SK-N-SH treated with all-trans-retinoic acid at 6 μM for 48 hours (cell line): Measurements from ENCODE around the gene PDCD1.

Experiments used
- ATAC-seq: fragments of 200-7000 bp; cut with Tn5 transposase; 3 replicates; pipeline ENCODE4 v1.9.1; 2020; ENCODE audit warnings: mild to moderate bottlenecking, moderate library complexity
- ARNTL ChIP-seq: fragments of 450-650 bp; formaldehyde crosslinking; IDR thresholded peaks from 2 replicates; pipeline ENCODE4 v1.5.0; 2020; ENCODE audit warnings: low read depth, mild to moderate bottlenecking, moderate library complexity, borderline replicate concordance
- CSDC2 ChIP-seq: fragments of 250-450 bp; sonication (Bioruptor Pico); IDR thresholded peaks from 2 replicates; pipeline ENCODE4 v1.5.0; 2020; ENCODE audit warnings: mild to moderate bottlenecking, moderate library complexity
- CSRNP3 ChIP-seq: fragments of 250-450 bp; sonication (Bioruptor Pico); IDR thresholded peaks from 2 replicates; pipeline ENCODE4 v1.5.1; 2021; ENCODE audit warnings: mild to moderate bottlenecking, moderate library complexity
- ESRRG ChIP-seq: fragments of 250-450 bp; sonication (Bioruptor Pico); IDR thresholded peaks from 2 replicates; pipeline ENCODE4 v1.6.1; 2021; ENCODE audit warnings: mild to moderate bottlenecking
- GLIS3 ChIP-seq: fragments of 250-450 bp; sonication (Bioruptor Pico); IDR thresholded peaks from 2 replicates; pipeline ENCODE4 v1.5.0; 2020; ENCODE audit warnings: mild to moderate bottlenecking, moderate library complexity
- ISL1 ChIP-seq: fragments of 250-450 bp; sonication (Bioruptor Pico); IDR thresholded peaks from 2 replicates; pipeline ENCODE4 v2.1.2; 2022; ENCODE audit warnings: mild to moderate bottlenecking, moderate library complexity
- OSR1 ChIP-seq: fragments of 250-450 bp; sonication (Bioruptor Pico); IDR thresholded peaks from 2 replicates; pipeline ENCODE4 v1.8.0; 2022; ENCODE audit warnings: moderate library complexity, mild to moderate bottlenecking, inconsistent platforms
- PPARA ChIP-seq: fragments of 250-450 bp; sonication (Bioruptor Pico); IDR thresholded peaks from 2 replicates; pipeline ENCODE4 v1.5.0; 2020; ENCODE audit warnings: mild to moderate bottlenecking, borderline replicate concordance
- RARB ChIP-seq: fragments of 250-450 bp; sonication (Bioruptor Pico); IDR thresholded peaks from 2 replicates; pipeline ENCODE4 v1.8.0; 2021; ENCODE audit warnings: mild to moderate bottlenecking, moderate library complexity
- SNAI2 ChIP-seq: fragments of 250-450 bp; sonication (Bioruptor Pico); IDR thresholded peaks from 2 replicates; pipeline ENCODE4 v1.5.0; 2020; ENCODE audit warnings: mild to moderate bottlenecking, moderate library complexity
- TCF4 ChIP-seq: fragments of 250-450 bp; sonication (Bioruptor Pico); IDR thresholded peaks from 2 replicates; pipeline ENCODE4 v1.8.0; 2021; ENCODE audit warnings: mild to moderate bottlenecking, moderate library complexity, borderline replicate concordance
- TSHZ2 ChIP-seq: fragments of 250-450 bp; sonication (Bioruptor Pico); IDR thresholded peaks from 2 replicates; pipeline ENCODE4 v1.5.0; 2020; ENCODE audit warnings: mild to moderate bottlenecking, moderate library complexity
- ZC3H10 ChIP-seq: fragments of 250-450 bp; sonication (Bioruptor Pico); IDR thresholded peaks from 2 replicates; pipeline ENCODE4 v1.5.1; 2021; ENCODE audit warnings: mild to moderate bottlenecking, moderate library complexity
- ZFP3 ChIP-seq: fragments of 250-450 bp; sonication (Bioruptor Pico); IDR thresholded peaks from 2 replicates; pipeline ENCODE4 v1.5.0; 2020; ENCODE audit warnings: mild to moderate bottlenecking, moderate library complexity
- ZNF565 ChIP-seq: fragments of 450-650 bp; formaldehyde crosslinking; conservative IDR thresholded peaks from 2 replicates; pipeline ENCODE4 v1.5.0; 2020; ENCODE audit warnings: low read depth, mild to moderate bottlenecking, moderate library complexity
- ZNF70 ChIP-seq: fragments of 450-650 bp; formaldehyde crosslinking; IDR thresholded peaks from 2 replicates; pipeline ENCODE4 v1.5.0; 2020; ENCODE audit warnings: mild to moderate bottlenecking, moderate library complexity
- TF ChIP-seq, protein P1 (sequence below): fragments of 250-450 bp; sonication (Bioruptor Pico); IDR thresholded peaks from 2 replicates; pipeline ENCODE4 v1.5.1; 2020; ENCODE audit warnings: low read depth, mild to moderate bottlenecking, moderate library complexity
- TF ChIP-seq, protein P2 (sequence below): fragments of 250-450 bp; sonication (Bioruptor Pico); IDR thresholded peaks from 2 replicates; pipeline ENCODE4 v1.8.0; 2021; ENCODE audit warnings: low read depth, mild to moderate bottlenecking, moderate library complexity, borderline replicate concordance
- TF ChIP-seq, protein P3 (sequence below): fragments of 250-450 bp; sonication (Bioruptor Pico); IDR thresholded peaks from 2 replicates; pipeline ENCODE4 v1.8.0; 2020; ENCODE audit warnings: mild to moderate bottlenecking, moderate library complexity, borderline replicate concordance

Gene PDCD1

DNA sequence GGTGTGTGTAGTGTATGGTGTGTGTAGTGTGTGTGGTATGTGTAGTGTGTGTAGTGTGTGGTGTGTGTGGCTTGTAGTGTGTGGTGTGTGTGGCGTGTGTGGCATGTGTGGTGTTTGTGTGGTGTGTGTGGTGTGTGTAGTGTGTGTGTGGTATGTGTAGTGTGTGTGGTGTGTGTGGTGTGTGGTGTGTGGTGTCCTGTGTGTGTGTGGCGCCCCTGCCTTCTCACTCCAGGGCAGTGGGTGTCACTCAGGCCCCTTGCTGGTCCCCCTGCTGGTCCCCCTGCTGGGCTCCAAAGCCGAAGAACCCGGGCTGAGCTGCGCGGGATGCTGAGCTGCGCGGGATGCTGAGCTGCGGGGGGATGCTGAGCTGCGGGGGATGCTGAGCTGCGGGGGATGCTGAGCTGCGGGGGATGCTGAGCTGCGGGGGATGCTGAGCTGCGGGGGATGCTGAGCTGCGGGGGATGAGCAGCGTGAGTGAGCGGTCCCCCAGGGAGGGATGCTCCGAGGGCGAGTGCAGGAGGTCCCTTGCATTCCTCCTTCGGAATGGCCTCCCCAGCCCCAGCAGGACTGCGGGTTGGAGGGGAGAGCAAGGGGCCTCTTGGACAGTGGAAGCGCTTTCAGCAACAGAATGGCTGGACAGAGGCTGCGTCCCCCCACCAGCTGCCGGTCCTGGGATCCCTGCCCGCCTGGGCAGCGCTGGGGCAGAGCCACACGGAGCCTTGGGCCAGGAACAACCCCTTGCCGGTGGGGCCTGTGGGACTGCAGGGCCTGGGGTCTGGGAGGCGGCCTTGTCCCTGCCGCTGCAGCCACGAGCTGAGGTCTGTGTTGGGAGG is 7.5 kb upstream of the PDCD1 start (continued):
- TF ChIP-seq, protein P1, sequence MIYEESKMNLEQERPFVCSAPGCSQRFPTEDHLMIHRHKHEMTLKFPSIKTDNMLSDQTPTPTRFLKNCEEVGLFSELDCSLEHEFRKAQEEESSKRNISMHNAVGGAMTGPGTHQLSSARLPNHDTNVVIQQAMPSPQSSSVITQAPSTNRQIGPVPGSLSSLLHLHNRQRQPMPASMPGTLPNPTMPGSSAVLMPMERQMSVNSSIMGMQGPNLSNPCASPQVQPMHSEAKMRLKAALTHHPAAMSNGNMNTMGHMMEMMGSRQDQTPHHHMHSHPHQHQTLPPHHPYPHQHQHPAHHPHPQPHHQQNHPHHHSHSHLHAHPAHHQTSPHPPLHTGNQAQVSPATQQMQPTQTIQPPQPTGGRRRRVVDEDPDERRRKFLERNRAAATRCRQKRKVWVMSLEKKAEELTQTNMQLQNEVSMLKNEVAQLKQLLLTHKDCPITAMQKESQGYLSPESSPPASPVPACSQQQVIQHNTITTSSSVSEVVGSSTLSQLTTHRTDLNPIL (CRISPR knock-in tag): no peak
- TF ChIP-seq GLIS3 (no peak), TSHZ2 (CRISPR knock-in tag) (no peak)
- TF ChIP-seq, all 23 proteins: peak for 0

DNA sequence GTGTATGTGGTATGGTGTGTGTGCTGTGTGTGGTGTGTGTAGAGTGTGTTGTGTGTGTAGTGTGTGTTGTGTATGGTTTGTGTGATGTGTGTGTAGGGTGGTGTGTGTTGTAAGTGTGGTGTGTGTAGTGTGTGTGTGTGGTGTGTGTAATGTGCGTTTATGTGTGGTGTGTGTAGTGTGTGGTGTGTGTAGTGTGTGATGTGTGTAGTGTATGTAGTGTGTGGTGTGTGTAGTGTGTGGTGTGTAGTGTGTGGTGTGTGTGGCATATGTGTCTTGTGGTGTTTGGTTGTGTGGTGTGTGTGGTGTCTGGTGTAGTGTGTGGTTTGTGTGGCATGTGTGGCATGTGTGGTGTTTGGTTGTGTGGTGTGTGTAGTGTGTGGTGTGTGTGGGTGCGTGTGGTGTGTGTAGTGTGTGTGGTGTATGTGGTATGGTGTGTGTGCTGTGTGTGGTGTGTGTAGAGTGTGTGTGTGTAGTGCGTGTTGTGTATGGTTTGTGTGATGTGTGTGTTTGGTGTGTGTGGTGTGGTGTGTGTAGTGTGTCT is 6.8 kb upstream of the PDCD1 start:
- TF ChIP-seq RARB (no peak), TCF4 (no peak), ARNTL (CRISPR knock-in tag) (no peak), OSR1 (CRISPR knock-in tag) (no peak), CSDC2 (CRISPR knock-in tag) (no peak), ZC3H10 (no peak), ZFP3 (no peak), GLIS3 (no peak)
- TF ChIP-seq, protein P2, sequence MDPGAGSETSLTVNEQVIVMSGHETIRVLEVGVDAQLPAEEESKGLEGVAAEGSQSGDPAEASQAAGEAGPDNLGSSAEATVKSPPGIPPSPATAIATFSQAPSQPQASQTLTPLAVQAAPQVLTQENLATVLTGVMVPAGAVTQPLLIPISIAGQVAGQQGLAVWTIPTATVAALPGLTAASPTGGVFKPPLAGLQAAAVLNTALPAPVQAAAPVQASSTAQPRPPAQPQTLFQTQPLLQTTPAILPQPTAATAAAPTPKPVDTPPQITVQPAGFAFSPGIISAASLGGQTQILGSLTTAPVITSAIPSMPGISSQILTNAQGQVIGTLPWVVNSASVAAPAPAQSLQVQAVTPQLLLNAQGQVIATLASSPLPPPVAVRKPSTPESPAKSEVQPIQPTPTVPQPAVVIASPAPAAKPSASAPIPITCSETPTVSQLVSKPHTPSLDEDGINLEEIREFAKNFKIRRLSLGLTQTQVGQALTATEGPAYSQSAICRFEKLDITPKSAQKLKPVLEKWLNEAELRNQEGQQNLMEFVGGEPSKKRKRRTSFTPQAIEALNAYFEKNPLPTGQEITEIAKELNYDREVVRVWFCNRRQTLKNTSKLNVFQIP: no peak
- TF ChIP-seq, protein P1 (CRISPR knock-in tag): no peak
- TF ChIP-seq, protein P3, sequence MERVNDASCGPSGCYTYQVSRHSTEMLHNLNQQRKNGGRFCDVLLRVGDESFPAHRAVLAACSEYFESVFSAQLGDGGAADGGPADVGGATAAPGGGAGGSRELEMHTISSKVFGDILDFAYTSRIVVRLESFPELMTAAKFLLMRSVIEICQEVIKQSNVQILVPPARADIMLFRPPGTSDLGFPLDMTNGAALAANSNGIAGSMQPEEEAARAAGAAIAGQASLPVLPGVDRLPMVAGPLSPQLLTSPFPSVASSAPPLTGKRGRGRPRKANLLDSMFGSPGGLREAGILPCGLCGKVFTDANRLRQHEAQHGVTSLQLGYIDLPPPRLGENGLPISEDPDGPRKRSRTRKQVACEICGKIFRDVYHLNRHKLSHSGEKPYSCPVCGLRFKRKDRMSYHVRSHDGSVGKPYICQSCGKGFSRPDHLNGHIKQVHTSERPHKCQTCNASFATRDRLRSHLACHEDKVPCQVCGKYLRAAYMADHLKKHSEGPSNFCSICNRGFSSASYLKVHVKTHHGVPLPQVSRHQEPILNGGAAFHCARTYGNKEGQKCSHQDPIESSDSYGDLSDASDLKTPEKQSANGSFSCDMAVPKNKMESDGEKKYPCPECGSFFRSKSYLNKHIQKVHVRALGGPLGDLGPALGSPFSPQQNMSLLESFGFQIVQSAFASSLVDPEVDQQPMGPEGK (CRISPR knock-in tag): no peak
- ATAC-seq: no peak

- ATAC-seq: no peak
- no peak for TF ChIP-seq GLIS3
- TF ChIP-seq, protein P1 (CRISPR knock-in tag): no peak
- no peak for TF ChIP-seq RARB
- TF ChIP-seq ESRRG (CRISPR knock-in tag): no peak
- no peak for TF ChIP-seq TSHZ2 (CRISPR knock-in tag)
- no peak for TF ChIP-seq CSRNP3 (CRISPR knock-in tag)
- no peak for TF ChIP-seq PPARA (CRISPR knock-in tag)
- no peak for TF ChIP-seq ISL1 (CRISPR knock-in tag)
- TF ChIP-seq ARNTL (CRISPR knock-in tag): no peak
- no peak for TF ChIP-seq TCF4
- no peak for TF ChIP-seq ZC3H10
- no peak for TF ChIP-seq CSDC2 (CRISPR knock-in tag)
- no peak for TF ChIP-seq SNAI2 (CRISPR knock-in tag)
- TF ChIP-seq OSR1 (CRISPR knock-in tag): no peak
- TF ChIP-seq ZNF70: no peak
- TF ChIP-seq ZNF565 (CRISPR knock-in tag): no peak
These were observed 6.1 kb upstream of the PDCD1 start for GRCh38 chr2:241864850-241865213.
